Type B pancreatic cell (in vitro differentiated cells): Measurements from ENCODE around the gene CASZ1. TPM values are rescaled to one million over a fixed set of nuclear protein-coding genes. Genes with fewer than 3 reads are reported as not detected.

Source experiments
- DNase-seq: peaks from one replicate; pipeline ENCODE4 v3.0.0; 2021; ENCODE audit warnings: mixed read lengths; ENCODE audit not compliant: unreplicated experiment; ENCODE audit errors: extremely low spot score
- H3K27ac Mint-ChIP-seq: 2 replicates; pipeline ENCODE4 v1.8.0; 2021; ENCODE audit warnings: mild to moderate bottlenecking, mixed read lengths
- H3K27me3 Mint-ChIP-seq: 2 replicates; pipeline ENCODE4 v1.8.0; 2021; ENCODE audit warnings: mixed read lengths
- H3K36me3 Mint-ChIP-seq: 2 replicates; pipeline ENCODE4 v1.8.0; 2021; ENCODE audit warnings: mixed read lengths
- H3K4me1 Mint-ChIP-seq: one replicate; pipeline ENCODE4 v1.8.0; 2021; ENCODE audit warnings: mixed read lengths; ENCODE audit not compliant: unreplicated experiment
- H3K4me3 Mint-ChIP-seq: 2 replicates; pipeline ENCODE4 v1.8.0; 2021; ENCODE audit warnings: mild to moderate bottlenecking, mixed read lengths
- H3K9me3 Mint-ChIP-seq: 2 replicates; pipeline ENCODE4 v1.8.0; 2021; ENCODE audit warnings: mixed read lengths
- CTCF ChIP-seq: fragments of 200-600 bp; sonication (generic); conservative IDR thresholded peaks from 2 replicates; pipeline ENCODE4 v1.5.0; 2021; ENCODE audit warnings: antibody characterized with exemption, mild to moderate bottlenecking
- long read RNA-seq: library from polyadenylated mRNA; unstranded; transcript quantifications from one replicate; pipeline ENCODE4 v2.0.0, GENCODE V29; 2020
- total RNA-seq: library from RNA; stranded (reverse); gene quantifications from 2 replicates; pipeline ENCODE4 v1.2.1, GENCODE V29; 2021; ENCODE audit warnings: low replicate concordance

The CASZ1 gene, protein sequence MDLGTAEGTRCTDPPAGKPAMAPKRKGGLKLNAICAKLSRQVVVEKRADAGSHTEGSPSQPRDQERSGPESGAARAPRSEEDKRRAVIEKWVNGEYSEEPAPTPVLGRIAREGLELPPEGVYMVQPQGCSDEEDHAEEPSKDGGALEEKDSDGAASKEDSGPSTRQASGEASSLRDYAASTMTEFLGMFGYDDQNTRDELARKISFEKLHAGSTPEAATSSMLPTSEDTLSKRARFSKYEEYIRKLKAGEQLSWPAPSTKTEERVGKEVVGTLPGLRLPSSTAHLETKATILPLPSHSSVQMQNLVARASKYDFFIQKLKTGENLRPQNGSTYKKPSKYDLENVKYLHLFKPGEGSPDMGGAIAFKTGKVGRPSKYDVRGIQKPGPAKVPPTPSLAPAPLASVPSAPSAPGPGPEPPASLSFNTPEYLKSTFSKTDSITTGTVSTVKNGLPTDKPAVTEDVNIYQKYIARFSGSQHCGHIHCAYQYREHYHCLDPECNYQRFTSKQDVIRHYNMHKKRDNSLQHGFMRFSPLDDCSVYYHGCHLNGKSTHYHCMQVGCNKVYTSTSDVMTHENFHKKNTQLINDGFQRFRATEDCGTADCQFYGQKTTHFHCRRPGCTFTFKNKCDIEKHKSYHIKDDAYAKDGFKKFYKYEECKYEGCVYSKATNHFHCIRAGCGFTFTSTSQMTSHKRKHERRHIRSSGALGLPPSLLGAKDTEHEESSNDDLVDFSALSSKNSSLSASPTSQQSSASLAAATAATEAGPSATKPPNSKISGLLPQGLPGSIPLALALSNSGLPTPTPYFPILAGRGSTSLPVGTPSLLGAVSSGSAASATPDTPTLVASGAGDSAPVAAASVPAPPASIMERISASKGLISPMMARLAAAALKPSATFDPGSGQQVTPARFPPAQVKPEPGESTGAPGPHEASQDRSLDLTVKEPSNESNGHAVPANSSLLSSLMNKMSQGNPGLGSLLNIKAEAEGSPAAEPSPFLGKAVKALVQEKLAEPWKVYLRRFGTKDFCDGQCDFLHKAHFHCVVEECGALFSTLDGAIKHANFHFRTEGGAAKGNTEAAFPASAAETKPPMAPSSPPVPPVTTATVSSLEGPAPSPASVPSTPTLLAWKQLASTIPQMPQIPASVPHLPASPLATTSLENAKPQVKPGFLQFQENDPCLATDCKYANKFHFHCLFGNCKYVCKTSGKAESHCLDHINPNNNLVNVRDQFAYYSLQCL (N-terminal part only)
- total RNA-seq = 15.7 and 37.5 TPM in 2 replicates
- long read RNA-seq, partial matches to known transcripts = 0 of 2 reads
- long read RNA-seq, other reads (novel, unspliced or antisense) = 2 of 2 reads

DNA sequence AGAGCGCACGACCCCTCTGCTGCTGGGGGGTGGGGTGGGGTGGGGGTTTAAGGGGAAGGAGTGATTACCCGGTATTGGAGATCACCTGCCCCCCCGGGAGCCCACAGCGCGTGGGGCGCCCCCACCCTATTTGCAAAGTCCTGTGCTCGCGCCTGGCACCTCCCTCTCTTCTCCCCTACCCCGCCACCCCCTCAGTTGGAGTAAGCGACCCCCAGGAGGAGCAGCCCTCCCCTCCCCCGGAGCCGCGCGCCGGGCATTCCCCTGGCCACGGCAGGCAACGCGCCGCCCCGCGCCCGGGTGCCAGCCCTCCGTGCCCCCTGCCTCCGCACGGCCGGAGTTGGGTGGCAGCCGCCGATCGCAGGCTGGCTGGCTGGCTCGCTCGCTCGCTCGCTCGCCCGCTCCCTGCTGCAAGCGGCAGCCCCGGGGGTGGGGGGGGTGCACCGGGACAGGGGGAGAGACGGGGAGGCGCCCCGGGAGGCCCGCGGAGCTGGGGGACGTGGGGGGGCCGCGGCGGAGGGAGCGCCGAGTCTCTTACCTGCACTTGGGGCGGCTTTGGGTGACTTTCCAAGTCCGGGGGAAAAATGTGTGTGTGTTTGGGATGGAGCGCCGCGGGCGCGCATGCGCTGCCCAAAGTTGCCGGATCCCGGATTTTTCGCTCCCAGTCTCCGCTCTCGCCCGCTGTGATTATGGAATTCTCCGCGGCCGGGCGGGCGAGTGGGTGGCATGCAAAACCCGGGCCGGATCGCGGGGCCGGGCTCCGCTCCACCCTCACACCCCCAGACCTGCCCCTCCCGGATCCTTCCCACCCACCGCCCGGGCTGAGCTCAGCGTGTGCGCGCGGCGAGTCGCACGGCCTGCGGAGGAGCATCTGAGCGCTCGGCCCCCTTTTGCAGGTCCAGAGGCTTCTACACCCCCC, at the start of gene CASZ1:
Gene CASZ1, minus strand, starts transcription at position 618 of the 916 bp plus-strand sequence. CDS start 102,757 bp downstream, outside the sequence.
- no peaks in the 10 kb centered on the region for H3K9me3 Mint-ChIP-seq

GRCh38 chr1:10843697-10844096, 47.3 kb upstream of the CASZ1 start:
- no peaks in the 10 kb centered on the region for H3K9me3 Mint-ChIP-seq
- no peak overlapping the region for H3K4me3 Mint-ChIP-seq
- TF ChIP-seq CTCF = no peak
- peaks cover 12% of the 10 kb centered on the region for H3K4me1 Mint-ChIP-seq
- no peak overlapping the region for H3K27ac Mint-ChIP-seq
- DNase-seq = no peak
- H3K36me3 Mint-ChIP-seq = no peaks in the 10 kb centered on the region
- H3K27me3 Mint-ChIP-seq = peaks cover 8% of the 10 kb centered on the region

More for the DNA sequence above, at the start of gene CASZ1:
- Mint-ChIP-seq H3K4me1 (peaks cover 5% of the 10 kb centered on the region), H3K27me3 (peaks cover 67% of the 10 kb centered on the region), H3K4me3 (peak within 1 kb of the TSS; percentile 93), H3K27ac (no peak within 1 kb of the TSS), H3K36me3 (no peaks in the 10 kb centered on the region)
- peak; percentile 88 for DNase-seq
- no peak for TF ChIP-seq CTCF

- Mint-ChIP-seq H3K4me3 (no peak overlapping the region), H3K27ac (no peak overlapping the region), H3K4me1 (peaks cover 21% of the 10 kb centered on the region), H3K9me3 (no peaks in the 10 kb centered on the region), H3K36me3 (no peaks in the 10 kb centered on the region), H3K27me3 (peaks cover 20% of the 10 kb centered on the region)
- no peak for TF ChIP-seq CTCF
- no peak for DNase-seq
Observed at GRCh38 chr1:10841118-10841517, 44.7 kb upstream of the CASZ1 start.

DNA sequence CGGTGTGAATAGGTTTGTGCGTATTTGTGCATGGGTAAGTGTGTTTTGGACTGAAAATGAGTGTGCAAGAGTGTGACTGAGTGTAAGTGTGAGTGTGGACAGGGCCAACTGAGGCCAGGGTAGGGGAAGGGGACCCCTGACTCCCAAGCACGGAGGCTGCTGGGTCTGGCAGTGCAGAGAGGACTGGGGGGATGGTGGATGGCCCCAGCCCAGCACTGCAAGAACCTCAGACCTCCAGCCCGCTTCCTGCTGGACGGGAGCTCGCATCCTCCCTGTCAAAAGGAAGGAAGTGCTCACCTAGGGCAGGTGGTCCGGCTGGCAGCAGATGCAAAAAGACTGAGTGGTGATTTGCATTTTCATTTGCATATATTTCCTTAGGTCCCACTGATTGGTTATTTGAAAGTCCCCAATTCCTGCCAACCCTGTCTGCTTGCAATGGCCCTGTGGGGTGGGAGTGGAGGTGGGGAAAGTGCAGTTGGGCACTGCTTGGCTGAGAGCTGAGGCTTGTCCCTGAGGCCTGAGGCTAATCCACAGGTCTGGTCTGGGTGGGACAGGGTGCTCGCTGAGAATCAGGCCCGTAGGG, 42.8 kb upstream of the CASZ1 start:
- Mint-ChIP-seq H3K27me3 (peaks cover 25% of the 10 kb centered on the region), H3K27ac (no peak overlapping the region), H3K4me1 (peaks cover 21% of the 10 kb centered on the region), H3K9me3 (no peaks in the 10 kb centered on the region), H3K4me3 (no peak overlapping the region), H3K36me3 (no peaks in the 10 kb centered on the region)
- no peak for DNase-seq
- TF ChIP-seq CTCF = no peak
